Breast epithelium (tissue), 4 donors: Measurements from ENCODE around the gene CAB39L. TPM values are rescaled to one million over a fixed set of nuclear protein-coding genes. Genes with fewer than 3 reads are reported as not detected.
A peak's percentile ranks its signal among the peaks of the same experiment; 100 is the strongest.

Source experiments
- DNase-seq, 2 donors: peaks; one replicate each; pipeline ENCODE4 v3.0.0-alpha.2; 2019; ENCODE audit warnings: low spot score in 2 of 2
- H3K27ac ChIP-seq, 2 donors: fragments of 200-600 bp; sonication (generic) in 1 of 2; one replicate each; pipeline ENCODE4 v1.5.1; 2016 to 2019; ENCODE audit warnings: mild to moderate bottlenecking in 1 of 2
- H3K27me3 ChIP-seq, 2 donors: fragments of 200-600 bp; sonication (generic) in 1 of 2; one replicate each; pipeline versions ENCODE4 v1.5.1 to v1.6.0; 2017 to 2019; ENCODE audit warnings: control low read depth in 1 of 2, mild to moderate bottlenecking in 1 of 2
- H3K36me3 ChIP-seq: fragments of 200-600 bp; one replicate; pipeline ENCODE4 v1.5.1; 2019
- H3K4me1 ChIP-seq, 2 donors: fragments of 200-600 bp; sonication (generic); one replicate each; pipeline ENCODE4 v1.5.1; 2016 to 2019; ENCODE audit warnings: control low read depth in 1 of 2
- H3K4me3 ChIP-seq, 3 donors: fragments of 200-600 bp; sonication (generic); 1 replicate in 2 of 3; 2 replicates in 1 of 3; pipeline ENCODE4 v1.5.1; 2016 to 2019; ENCODE audit warnings: mild to moderate bottlenecking in 3 of 3, moderate library complexity in 2 of 3
- H3K9me3 ChIP-seq, 2 donors: fragments of 200-600 bp; sonication (generic) in 1 of 2; one replicate each; pipeline ENCODE4 v1.5.1; 2016 to 2019; ENCODE audit warnings: control low read depth in 1 of 2
- CTCF ChIP-seq, 3 donors: fragments of 450-650 bp; IDR thresholded peaks; one replicate each; pipeline ENCODE4 v1.5.1; 2016 to 2017; ENCODE audit warnings: antibody characterized with exemption in 3 of 3, mild to moderate bottlenecking in 3 of 3, moderate library complexity in 3 of 3
- POLR2A ChIP-seq: fragments of 450-650 bp; IDR thresholded peaks from one replicate; pipeline ENCODE4 v1.6.1; 2016; ENCODE audit warnings: antibody characterized with exemption, mild to moderate bottlenecking, moderate library complexity
- POLR2AphosphoS5 ChIP-seq, 3 donors: sonication (generic); formaldehyde crosslinking; IDR thresholded peaks; one replicate each; pipeline ENCODE4 v1.6.1; 2017; ENCODE audit warnings: antibody characterized with exemption in 3 of 3
- intact Hi-C: fragments of 100-400 bp; cut with DNase I; formaldehyde crosslinking; loops from one replicate; pipeline ENCODE4 v1.15.1; 2023; ENCODE audit warnings: low total_unique reads
- total RNA-seq, 3 donors: library from RNA; depleted of rRNA; stranded (reverse); fragments of >200 nt; gene quantifications; one replicate each; pipeline ENCODE4 v1.1.0, GENCODE V29; 2016

The CAB39L gene
- total RNA-seq, 3 donors from 2014 or later, result 40.0 to 92.1 (median 44.8) TPM

- no peak overlapping the region for H3K27ac ChIP-seq
- no peaks in the 10 kb centered on the region for H3K27me3 ChIP-seq
- no peaks in the 10 kb centered on the region for H3K9me3 ChIP-seq
- TF ChIP-seq POLR2A (no peak), CTCF (IDR thresholded peaks at IDR 0.05) (no peak), POLR2AphosphoS5 (IDR thresholded peaks at IDR 0.05) (no peak)
- no peak for DNase-seq
- intact Hi-C loops, result no loop called here
- H3K4me3 ChIP-seq, result no peak overlapping the region
- no peaks in the 10 kb centered on the region for H3K4me1 ChIP-seq
- no peaks in the 10 kb centered on the region for H3K36me3 ChIP-seq
Measured at GRCh38 chr13:49373716-49374115, 70.1 kb downstream of the CAB39L start.

GRCh38 chr13:49371943-49372613, 71.8 kb downstream of the CAB39L start:
- Histone ChIP-seq H3K4me1 (no peaks in the 10 kb centered on the region), H3K27ac (peak overlapping the region in 1 of 2 donors; percentile 26), H3K27me3 (no peaks in the 10 kb centered on the region), H3K4me3 (no peak overlapping the region), H3K36me3 (no peaks in the 10 kb centered on the region), H3K9me3 (no peaks in the 10 kb centered on the region)
- TF ChIP-seq POLR2A (no peak), CTCF (IDR thresholded peaks at IDR 0.05) (no peak), POLR2AphosphoS5 (IDR thresholded peaks at IDR 0.05) (no peak)
- DNase-seq, result no peak
- intact Hi-C loops, result no loop called here

- H3K4me1 ChIP-seq, result no peaks in the 10 kb centered on the region
- TF ChIP-seq POLR2AphosphoS5 (IDR thresholded peaks at IDR 0.05) (no peak), CTCF (IDR thresholded peaks at IDR 0.05) (no peak), POLR2A (no peak)
- H3K4me3 ChIP-seq, result no peak overlapping the region
- DNase-seq, result no peak
- no peaks in the 10 kb centered on the region for H3K36me3 ChIP-seq
- intact Hi-C loops, result no loop called here
- no peaks in the 10 kb centered on the region for H3K27me3 ChIP-seq
- no peaks in the 10 kb centered on the region for H3K9me3 ChIP-seq
- H3K27ac ChIP-seq, result no peak overlapping the region
Measured at GRCh38 chr13:49370371-49370770, 73.5 kb downstream of the CAB39L start.

GRCh38 chr13:49369866-49370265, 74.0 kb downstream of the CAB39L start:
- DNase-seq, result no peak
- H3K27ac ChIP-seq, result no peak overlapping the region
- H3K4me3 ChIP-seq, result no peak overlapping the region
- TF ChIP-seq POLR2AphosphoS5 (IDR thresholded peaks at IDR 0.05), result no peak
- TF ChIP-seq POLR2A, result no peak
- TF ChIP-seq CTCF (IDR thresholded peaks at IDR 0.05), result no peak
- no peaks in the 10 kb centered on the region for H3K36me3 ChIP-seq
- intact Hi-C loops, result no loop called here
- no peaks in the 10 kb centered on the region for H3K4me1 ChIP-seq
- no peaks in the 10 kb centered on the region for H3K27me3 ChIP-seq
- H3K9me3 ChIP-seq, result no peaks in the 10 kb centered on the region

GRCh38 chr13:49368688-49369087, 75.2 kb downstream of the CAB39L start:
- intact Hi-C loops, result no loop called here
- Histone ChIP-seq H3K36me3 (no peaks in the 10 kb centered on the region), H3K9me3 (peaks cover 0 to 7% of the 10 kb centered on the region in 2 donors), H3K27me3 (no peaks in the 10 kb centered on the region), H3K27ac (no peak overlapping the region), H3K4me1 (no peaks in the 10 kb centered on the region), H3K4me3 (no peak overlapping the region)
- no peak for DNase-seq
- TF ChIP-seq CTCF (IDR thresholded peaks at IDR 0.05) (no peak), POLR2AphosphoS5 (IDR thresholded peaks at IDR 0.05) (no peak), POLR2A (no peak)
